HS-5 (cell line): Measurements from ENCODE around the gene KIF3B.
"Not testable (repeated sequence)": the region's sequence is repeated elsewhere in the genome, so short reads cannot be mapped to it uniquely, and the experiment has no call there.

Experiments used
- DNase-seq: peaks from one replicate; pipeline ENCODE4 v3.0.0-alpha.2; 2012; ENCODE audit warnings: low read depth

Gene KIF3B

DNA sequence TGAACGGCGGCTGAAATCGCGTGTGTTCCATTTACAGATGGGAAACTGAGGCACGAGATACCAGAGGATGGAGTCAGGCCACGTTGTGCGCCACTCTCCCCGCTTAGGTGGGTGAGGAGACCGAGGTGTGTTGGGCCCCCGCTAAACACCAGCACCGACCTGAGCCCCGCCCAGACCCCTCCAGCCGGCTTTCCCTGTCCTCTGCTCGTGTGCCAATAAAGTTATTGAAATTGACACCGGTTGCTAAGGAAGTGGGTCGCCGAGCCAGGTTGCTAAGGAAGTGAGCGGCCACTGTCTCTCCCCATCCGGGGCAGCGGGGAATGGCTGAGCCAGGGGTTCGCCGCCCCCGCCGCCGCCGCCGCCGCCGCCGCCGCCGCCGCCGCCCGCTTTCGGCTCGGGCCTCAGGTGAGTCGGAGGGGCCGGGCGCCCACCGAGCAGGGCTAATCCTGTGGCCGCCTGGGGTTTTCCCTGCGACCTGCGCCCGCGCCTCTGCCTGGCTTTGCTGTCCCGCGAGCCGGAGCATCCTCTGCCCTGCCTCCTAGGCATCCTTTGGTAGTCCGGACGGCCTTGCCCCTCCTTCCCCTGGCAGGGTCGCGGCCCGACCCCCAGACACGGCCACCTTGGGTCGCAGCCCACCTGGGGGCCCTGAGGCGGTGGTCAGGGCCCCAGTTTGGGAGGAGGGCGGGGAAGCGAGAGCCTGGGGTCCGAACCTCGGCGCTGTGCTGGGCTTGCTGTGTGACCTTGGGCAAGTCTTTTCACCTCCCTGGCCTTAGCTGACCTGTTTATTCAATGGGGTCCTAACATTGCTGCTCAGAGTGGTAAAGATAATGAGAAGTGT is at the start of gene KIF3B:
KIF3B (plus strand) TSS at position 291 of the 838 bp plus-strand sequence. CDS start 32,127 bp downstream, outside the sequence.
- peak; percentile 53 for DNase-seq

DNA sequence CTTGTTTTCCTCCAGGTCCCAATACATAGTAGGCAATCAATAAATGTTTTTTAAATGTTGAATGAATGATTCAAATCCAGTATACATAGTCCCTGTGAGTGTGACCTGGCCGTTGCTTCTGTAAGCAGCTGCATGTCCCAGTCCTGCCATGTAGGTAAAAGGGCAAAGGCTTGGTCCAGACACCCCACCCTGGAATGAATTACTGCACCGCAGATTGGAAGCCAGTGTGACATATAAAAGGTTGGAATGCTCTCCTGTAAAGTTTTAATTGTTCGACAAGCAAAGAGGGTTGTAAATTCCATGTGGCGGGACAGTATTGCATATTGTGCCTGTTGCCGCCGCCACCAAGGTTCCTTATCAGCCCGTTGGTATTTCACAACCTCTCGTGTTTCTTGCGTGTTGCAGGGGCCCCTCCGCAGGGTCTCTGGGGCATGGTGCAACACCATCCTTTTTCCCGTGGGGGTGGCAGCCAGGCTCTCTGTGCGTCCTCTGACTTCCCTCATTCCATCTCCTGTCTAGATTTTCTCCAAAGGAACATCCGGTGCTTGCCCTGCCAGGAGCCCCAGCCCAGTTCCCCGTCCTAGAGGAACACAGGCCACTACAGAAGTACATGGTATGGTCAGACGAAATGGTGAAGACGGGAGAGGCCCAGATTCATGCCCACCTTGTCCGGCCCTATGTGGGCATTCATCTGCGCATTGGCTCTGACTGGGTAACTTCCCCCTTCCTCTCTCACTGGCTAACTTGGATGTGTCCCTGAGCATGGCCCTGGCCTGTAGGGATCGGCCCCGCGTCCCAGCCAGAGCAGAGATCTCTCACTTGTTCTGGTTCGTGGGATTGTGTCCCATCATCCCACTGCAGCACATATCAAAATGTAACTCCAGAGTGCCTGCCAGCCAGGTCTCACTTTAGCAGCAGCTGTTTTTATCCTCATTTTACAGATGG is 49.4 kb upstream of the KIF3B start:
- no peak for DNase-seq

DNA sequence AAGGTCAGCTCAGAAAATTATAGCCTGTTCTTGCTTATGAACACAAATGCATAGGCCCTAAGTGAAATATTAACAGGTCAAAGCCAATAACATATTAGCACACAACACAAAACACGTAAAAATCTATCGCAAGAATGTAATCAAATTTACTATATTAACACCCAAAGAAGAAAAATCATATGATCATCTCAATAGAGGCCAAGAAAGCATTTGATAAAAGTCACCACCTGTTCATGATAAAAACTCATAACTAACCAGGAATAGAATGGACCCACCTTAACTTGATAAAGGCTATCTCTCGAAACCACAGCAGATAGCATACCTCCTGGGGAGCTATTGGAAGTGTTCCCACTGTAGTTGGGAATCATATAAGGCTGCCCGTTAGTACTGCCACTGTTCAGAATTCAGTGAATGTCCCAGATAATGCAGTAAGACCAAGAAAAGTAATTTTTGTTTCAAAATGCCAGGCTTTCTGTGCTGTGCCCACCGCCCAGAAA is 48.2 kb upstream of the KIF3B start:
- DNase-seq, result no peak

DNA sequence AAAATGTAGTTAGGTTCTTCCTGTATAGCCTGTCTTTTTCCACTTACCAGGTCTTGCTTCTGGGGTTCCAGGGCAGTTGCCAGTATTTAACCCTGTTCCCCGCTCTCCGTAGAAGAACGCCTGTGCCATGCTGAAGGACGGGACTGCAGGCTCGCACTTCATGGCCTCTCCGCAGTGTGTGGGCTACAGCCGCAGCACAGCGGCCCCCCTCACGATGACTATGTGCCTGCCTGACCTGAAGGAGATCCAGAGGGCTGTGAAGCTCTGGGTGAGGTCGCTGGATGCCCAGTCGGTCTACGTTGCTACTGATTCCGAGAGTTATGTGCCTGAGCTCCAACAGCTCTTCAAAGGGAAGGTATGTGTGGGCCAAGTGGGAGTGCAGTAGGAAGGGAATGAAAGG is 46.7 kb upstream of the KIF3B start:
- DNase-seq, result no peak

DNA sequence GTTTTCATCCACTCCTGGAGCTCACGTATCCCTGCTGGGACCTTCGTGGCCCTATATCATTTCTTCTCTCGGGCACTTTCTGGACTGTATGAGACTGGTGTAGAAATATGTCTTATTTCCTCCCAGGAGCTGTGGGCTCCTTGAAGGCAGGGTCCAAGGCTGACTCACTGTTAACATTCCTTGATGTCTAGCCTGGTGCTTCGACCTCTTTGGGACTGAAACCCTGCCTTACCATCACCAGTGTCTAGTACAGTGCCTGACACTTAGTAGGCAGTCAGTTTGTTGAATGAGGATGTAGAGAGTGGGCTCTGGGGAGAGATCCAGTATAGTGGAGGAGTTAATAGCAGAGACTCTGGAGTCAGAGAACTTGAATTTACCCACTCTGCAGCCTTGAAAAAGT is 46.2 kb upstream of the KIF3B start:
- no peak for DNase-seq

DNA sequence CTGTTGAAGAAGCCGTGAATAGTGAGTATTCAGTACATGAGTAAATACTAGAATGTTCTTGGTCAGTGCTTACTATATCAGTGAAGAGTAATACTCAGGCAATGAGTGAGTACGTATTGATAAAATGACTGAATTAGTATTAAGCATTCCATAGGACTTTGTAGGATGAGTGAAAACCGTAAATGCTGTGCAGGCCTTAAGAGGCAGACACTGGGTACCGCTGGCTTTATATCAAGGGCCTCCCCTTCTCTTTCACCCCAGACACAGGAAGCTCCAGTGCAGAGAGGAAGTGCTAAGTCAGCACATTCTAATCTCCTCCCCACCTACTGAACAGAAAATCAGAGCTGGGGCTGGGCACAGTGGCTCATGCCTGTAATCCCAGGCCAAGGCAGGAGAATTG is 45.6 kb upstream of the KIF3B start:
- no peak for DNase-seq

DNA sequence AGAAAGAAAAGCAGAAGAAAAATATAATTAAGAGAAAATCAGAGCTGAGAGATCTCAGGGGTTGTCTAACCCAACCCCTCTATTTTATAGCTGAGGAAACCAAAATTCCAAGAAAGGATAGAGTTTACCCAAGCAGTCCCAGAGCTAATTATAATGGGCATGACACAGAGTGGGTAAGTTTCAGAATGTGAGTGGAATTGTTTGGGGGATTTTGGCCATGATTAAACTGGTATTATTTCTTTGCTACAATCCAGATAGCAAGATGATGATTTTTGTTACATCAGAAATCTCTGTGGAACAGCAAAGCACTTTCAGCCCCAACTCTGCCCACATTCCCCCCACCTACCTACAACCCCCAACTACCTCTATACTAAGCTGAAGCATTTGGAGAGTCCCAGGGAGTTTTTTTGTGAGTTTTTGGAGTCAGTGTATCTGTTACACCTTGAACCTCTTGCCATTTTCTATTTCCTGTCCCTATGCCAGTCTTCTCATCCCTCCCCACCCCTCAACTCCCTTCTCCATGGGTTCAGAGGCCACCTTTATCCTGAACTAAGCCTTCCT is 45.0 kb upstream of the KIF3B start:
- no peak for DNase-seq

DNA sequence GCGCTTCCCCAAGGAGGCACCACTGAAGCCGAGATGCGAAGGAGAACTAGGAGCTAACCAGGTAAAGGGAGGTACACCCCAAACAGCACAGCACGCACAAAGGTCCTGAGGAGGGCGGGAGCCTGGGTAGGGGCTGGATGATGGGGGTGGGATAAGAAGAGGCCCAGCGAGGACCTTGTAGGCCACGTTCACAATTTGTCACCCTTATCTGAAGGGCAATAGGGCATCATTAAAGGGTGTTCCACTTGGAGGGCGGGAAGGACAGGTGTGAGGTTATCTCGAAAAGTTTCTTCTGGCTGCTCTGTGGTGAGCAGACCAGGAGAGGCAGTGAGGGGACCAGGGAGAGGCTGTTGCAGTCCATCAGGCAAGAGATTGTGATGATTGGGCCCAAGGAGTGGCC is 44.2 kb upstream of the KIF3B start:
- DNase-seq, result no peak

DNA sequence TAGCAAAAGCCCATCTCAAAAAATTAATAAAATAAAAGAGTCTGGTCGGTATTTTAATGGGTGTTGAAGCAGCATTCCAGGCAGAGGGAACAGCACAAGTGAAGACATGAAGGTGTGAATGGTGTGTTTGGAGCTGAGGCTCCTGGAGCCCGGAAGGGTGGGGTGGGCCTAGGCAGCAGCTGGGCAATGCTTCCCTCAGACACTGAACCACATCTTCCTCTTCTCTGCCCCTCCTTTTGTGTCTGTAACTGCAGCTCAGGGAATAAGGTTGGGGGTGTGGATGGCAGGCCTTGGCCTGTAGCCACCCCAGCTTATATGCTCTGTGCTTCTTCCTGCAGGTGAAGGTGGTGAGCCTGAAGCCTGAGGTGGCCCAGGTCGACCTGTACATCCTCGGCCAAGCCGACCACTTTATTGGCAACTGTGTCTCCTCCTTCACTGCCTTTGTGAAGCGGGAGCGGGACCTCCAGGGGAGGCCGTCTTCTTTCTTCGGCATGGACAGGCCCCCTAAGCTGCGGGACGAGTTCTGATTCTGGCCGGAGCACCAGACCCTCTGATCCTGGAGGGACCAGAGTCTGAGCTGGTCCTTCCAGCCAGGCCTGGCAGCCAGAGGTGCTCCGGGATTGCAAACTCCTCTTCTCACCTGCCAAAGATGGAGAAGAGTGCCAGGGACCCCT is 43.2 kb upstream of the KIF3B start:
- no peak for DNase-seq

DNA sequence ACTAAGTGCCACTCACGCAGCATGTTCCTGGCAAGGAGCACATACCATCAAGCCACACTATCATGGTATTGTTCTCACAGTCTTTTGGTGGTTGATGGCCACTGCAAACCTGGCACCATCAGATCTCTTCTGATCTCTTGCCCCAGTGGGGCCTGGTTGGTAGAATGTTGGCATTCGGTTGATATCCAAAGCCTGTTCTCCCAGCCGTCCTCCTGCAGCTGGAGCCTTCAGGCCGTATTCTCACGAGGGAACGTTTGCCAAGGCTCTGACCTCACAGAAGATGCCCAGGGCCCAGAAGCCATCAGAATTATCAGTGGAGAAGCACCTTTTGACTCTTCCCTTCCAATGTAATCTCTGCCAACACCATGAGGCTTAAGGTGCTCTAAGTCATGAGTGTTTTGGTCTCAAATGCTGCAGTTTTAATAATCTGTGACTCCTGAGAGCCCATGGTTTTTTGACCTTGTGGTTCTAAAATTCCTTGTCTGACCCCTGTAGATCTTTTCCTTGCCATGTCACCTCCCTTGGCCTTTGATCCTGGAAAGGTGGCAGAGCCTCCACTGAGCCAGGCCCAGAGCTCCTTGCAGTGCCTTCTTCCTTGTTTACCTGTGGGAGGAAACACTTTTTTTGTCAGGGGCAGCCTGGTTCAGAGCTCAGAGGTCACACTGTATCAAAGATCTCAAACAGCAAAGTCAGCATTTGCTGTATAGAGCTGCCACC is 42.0 kb upstream of the KIF3B start:
- DNase-seq, result no peak

DNA sequence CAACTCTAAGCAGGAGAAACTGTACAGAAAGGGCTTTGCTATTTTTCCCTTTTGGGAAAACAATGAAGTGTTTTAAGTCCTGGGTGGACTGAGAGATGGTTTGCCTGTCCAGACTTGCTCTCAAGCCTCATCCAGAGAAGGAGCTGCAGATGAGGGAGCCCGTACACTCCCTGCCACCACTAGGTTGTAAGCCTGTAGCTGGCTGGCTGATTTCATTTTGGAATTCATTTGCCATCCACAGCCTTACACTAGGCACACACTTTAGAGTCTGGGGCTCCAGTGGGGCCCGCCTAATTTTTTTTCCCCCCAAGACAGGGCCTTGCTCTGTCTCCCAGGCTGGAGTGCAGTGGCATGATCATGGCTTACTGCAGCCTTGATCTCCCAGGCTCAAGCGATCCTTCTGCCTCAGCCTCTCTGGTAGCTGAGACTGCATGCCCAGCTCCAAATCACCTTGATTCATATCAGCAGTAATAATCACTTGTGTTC is 41.4 kb upstream of the KIF3B start:
- no peak for DNase-seq

DNA sequence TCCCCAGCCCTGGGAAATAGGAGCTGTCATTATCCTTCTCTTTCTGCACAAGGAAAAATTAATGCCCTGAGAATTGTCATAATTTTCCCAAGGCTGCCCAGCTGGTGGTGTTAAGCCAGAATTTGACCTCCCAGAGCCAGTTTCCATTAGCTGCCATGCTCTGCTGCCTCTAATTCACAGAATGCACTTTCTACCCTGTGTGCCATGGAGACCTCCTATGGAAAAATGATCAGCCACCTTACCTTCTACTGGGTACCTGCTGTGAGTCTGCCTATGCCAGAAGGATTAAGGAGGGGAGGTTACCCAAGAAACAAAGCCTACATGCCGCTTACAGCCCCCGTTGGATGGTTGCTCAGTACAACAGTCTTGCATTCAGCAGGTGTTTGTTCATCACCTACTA is 40.6 kb upstream of the KIF3B start:
- DNase-seq, result no peak

DNA sequence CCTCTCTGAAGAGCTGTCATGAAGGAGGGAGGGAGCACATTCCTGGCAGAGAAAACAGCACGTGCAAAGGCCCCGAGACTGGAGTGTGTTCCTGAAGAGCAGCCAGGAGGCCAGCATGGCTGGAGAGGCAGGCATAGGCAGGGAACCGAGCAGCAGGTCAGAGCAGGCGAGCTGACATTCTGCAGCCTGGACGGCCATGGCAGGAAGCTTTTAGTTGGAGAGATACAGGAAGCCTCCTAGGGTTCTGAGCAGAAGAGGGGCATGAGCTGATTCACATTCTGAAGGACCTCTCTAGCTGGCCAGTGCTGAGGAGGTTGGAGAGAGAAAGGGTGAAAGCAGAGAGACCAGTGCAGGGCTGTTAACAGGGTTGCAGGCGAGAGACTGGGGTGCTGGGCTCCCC is 40.0 kb upstream of the KIF3B start:
- DNase-seq, result no peak

DNA sequence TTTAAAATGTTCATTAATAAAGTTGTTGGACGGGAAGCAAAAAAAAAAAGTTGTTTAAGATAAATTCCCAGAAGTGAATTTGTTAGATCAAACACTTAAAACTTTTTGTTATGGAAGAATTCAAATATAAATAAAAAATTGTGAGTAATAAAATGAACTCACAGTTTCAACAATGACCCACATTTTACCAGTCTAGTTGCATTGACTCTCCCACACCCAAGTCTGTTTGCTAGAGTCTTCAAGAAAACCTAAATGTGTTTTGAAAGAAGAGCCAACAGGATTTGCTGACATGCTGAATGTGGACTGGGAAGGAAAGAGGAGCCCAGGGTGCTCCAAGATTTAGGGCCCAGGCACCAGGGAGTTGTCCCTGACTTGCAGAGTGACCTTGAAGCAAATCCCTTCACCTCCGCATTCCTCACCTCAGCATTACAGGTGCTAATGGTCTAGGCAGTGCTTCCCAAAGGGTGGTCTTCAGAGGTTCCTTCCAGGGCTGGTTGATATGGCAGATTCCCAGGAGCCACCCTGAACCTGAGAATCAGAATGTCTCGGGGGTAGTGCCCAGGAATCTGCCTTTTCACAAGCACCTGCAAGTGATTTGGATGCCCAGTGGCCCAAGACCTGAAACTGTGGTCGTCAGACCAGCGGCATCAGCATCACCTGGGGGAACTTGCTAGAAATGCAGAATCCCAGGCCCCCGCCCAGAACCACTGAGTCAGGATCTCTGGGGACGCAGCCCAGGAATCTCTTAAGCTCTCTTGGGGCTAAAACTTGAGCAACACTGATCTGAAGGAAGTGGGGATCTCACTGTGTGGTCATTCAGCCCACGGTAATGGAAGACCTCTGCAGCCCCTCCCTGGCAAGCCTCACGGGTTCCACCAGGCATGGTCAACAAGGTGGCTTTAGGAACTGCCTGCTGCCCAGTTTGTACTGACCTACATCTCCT is 38.7 kb upstream of the KIF3B start:
- no peak for DNase-seq

DNA sequence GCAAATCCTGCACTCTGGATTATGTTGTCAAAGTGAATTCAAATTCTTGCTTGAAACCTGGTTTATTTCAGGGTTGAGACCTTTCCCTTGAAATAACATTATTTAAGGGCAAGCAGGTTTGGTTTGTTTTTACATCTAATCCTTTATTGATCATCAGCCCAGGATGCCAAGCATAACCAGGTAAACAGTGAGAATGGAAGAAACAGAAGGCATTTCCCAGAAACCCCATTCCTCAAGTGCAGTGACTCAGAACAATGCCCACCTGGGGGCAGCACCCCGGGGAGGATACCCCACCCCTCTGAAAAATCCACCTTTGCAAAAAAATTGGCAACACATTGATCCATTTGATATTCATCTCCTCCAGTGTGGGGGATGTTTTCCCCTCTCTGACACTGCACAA is 37.2 kb upstream of the KIF3B start:
- no peak for DNase-seq

DNA sequence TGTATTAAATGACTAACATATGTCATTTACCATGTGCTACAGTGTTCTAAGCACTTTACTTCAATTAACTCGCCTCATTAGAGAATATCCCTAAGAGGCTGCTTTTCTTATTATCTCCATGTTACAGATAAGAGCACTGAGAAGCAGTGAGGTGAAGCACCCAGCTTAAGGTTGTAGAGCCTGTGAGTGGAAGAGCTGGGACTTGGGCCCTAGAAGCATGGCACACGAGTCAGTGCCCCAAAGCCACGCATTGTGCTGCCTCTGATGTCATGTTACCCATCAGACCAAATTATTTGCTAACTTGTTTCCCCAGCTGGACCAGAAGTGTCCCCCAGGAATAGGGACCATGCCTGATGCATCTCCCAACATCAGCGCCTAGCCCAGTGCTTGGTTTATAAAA is 35.6 kb upstream of the KIF3B start:
- no peak for DNase-seq

DNA sequence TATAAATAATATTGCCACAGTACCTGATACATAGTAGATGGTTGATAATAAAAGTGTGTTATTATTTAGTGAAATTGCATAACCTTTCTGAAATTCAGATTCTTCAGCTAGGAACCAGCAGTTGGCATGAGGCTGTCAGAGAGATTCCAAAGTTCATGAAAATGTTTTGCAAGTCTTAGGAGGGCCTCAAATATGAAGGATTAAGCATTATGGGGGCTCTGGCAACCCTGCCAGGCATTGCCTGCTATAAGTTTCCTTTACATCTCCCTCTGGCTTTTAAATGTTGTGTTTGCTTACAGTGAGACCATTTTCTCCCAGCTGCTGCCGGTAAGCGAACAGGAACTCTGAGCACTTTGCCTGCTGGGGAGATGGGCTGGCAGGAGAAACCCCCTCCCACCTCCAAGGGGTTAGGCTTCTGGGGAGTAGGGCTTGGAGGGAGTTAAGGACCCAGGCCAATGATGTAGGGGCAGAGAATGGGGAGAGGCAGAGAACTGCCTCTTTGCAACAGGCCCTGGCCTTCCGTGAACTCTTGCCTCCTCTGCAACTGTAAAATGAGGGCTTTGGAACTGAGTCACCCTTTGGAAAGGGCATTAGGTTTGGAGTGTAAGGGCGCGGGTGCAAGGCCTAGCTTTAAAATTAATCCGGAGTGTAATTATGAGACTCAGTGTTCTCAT is 33.2 kb upstream of the KIF3B start:
- no peak for DNase-seq

DNA sequence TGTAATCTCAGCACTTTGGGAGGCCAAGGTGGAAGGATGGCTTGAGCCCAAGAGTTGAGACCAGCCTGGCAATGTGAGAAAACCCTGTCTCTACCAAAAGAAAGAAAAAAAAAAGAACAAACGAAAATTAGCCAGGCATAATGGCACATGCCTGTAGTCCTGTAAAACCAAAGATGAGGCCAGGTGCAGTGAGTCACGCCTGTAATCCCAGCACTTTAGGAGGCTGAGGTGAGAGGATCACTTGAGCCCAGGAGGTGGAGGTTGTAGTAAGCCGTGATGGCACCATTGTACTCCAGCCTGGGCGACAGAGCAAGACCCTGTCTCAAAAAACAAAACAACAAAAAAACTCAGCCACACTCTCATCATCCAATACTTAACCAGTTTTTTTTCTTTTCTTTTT is 32.5 kb upstream of the KIF3B start:
- DNase-seq, result no peak

DNA sequence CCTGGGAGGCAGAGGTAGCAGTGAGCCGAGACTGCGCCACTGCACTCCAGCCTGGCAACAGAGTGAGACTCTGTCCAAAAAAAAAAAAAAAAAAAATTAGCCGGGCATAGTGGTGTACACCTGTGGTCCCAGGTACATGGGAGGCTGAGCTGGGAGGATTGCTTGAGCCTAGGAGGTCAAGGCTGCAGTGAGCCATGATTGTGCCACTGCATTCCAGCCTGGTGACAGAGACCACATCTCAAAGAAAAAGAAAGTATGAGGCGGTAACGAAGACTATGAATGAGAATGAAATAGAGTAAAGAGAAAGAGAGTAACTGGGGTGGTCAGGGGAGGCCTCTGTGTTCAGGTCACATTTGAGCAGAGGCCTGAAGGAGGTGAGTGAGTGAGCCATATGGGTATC is 31.2 kb upstream of the KIF3B start:
- DNase-seq, result not testable (repeated sequence)
